Upper lobe of left lung (tissue), 6 donors: ENCODE results near the gene ERN1. TPM values are rescaled to one million over a fixed set of nuclear protein-coding genes. Genes with fewer than 3 reads are reported as not detected.
A peak's percentile ranks its signal among the peaks of the same experiment; 100 is the strongest.

Source experiments
- ATAC-seq, 2 donors: fragments of 200-7000 bp; cut with Tn5 transposase; one replicate each; pipeline ENCODE4 v1.9.1; 2022; ENCODE audit warnings: mild to moderate bottlenecking in 2 of 2, moderate library complexity in 2 of 2; ENCODE audit not compliant: low FRiP score in 2 of 2
- DNase-seq, 2 donors: peaks; one replicate each; pipeline ENCODE4 v3.0.0-alpha.2; 2019 to 2020
- H3K27ac ChIP-seq, 4 donors: fragments of 200-600 bp; sonication (generic); one replicate each; pipeline ENCODE4 v1.5.1; 2016 to 2019
- H3K27me3 ChIP-seq, 4 donors: fragments of 200-600 bp; sonication (generic); one replicate each; pipeline ENCODE4 v1.5.1; 2017 to 2019
- H3K36me3 ChIP-seq, 4 donors: fragments of 200-600 bp; sonication (generic); one replicate each; pipeline ENCODE4 v1.5.1; 2016 to 2019
- H3K4me1 ChIP-seq, 4 donors: fragments of 200-600 bp; sonication (generic); one replicate each; pipeline ENCODE4 v1.5.1; 2018 to 2019
- H3K4me3 ChIP-seq, 4 donors: fragments of 200-600 bp; sonication (generic); one replicate each; pipeline ENCODE4 v1.5.1; 2017 to 2019; ENCODE audit warnings: mild to moderate bottlenecking in 2 of 4, moderate library complexity in 1 of 4
- H3K9me3 ChIP-seq, 4 donors: fragments of 200-600 bp; sonication (generic); one replicate each; pipeline ENCODE4 v1.5.1; 2018 to 2019
- EP300 ChIP-seq, 4 donors: sonication (generic); formaldehyde crosslinking; IDR thresholded peaks; one replicate each; pipeline ENCODE4 v1.5.1; 2017; ENCODE audit warnings: antibody characterized with exemption in 4 of 4, control low read depth in 2 of 4
- POLR2A ChIP-seq, 4 donors: fragments of 450-650 bp; IDR thresholded peaks; one replicate each; pipeline ENCODE4 v1.5.1; 2016 to 2017; ENCODE audit warnings: antibody characterized with exemption in 4 of 4, mild to moderate bottlenecking in 2 of 4
- POLR2AphosphoS5 ChIP-seq, 2 donors: sonication (generic); formaldehyde crosslinking; IDR thresholded peaks; one replicate each; pipeline ENCODE4 v1.5.1; 2017; ENCODE audit warnings: antibody characterized with exemption in 2 of 2
- WGBS, 2 donors: methylation state at CpG; one replicate each; pipeline ENCODE4 v1.1.5; 2017 to 2018; 5-methylcytosine and 5-hydroxymethylcytosine counted together
- total RNA-seq, 6 donors: library from RNA; depleted of rRNA in 4 of 6; stranded (reverse); fragments of >200 nt in 4 of 6; gene quantifications; one replicate each; pipeline versions ENCODE4 v1.1.0 to v1.2.1, GENCODE V29; 2016 to 2021
- TF ChIP-seq, protein P1 (sequence below), 6 experiments: fragments of 450-650 bp in 4 of 6; fragments of 200-600 bp in 2 of 6; sonication (generic) in 2 of 6; IDR thresholded peaks; one replicate each; pipeline ENCODE4 v1.5.1; 2016 to 2019; ENCODE audit warnings: antibody characterized with exemption in 6 of 6
- donor health status: DM: no; HTN: no; CAD: no; lungs with moderate emphysema.
- donor health status: DM: no; HTN: yes; CAD: no; lungs with severe emphysema.

Gene ERN1
- total RNA-seq, 6 donors from 2014 or later = 32.8 to 65.0 (median 41.9) TPM

DNA sequence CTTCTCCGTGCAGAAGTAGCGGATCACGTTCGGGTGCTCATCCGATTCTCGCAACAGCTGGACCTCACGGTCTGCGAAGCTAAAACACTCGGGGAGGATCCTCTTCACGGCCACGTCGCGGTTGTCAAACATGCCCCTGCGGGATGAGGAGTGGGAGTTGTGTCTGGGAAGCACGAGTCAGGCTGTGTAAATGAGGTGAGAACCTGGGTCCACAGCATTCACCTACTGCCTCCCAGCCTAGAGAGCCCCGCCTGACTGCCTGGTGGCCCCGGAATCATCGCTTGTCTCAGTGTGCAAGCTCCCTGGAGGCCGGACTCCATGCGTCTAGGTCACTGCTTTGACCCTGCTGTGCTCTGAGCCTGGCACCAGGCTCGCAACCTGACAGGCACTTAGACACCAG, 75.6 kb downstream of the ERN1 start:
- ATAC-seq (peak in 1 of 2 donors; percentile 23), DNase-seq (peak; percentile 16 to 51)
- Histone ChIP-seq H3K27ac (no peak overlapping the region), H3K9me3 (no peaks in the 10 kb centered on the region), H3K4me1 (no peaks in the 10 kb centered on the region), H3K36me3 (peaks cover 39 to 98% (median 80%) of the 10 kb centered on the region in 4 donors), H3K4me3 (no peak overlapping the region), H3K27me3 (no peaks in the 10 kb centered on the region)
- TF ChIP-seq EP300 (IDR thresholded peaks at IDR 0.05) = no peak
- no peak for TF ChIP-seq POLR2A (IDR thresholded peaks at IDR 0.05)
- TF ChIP-seq, protein P1, sequence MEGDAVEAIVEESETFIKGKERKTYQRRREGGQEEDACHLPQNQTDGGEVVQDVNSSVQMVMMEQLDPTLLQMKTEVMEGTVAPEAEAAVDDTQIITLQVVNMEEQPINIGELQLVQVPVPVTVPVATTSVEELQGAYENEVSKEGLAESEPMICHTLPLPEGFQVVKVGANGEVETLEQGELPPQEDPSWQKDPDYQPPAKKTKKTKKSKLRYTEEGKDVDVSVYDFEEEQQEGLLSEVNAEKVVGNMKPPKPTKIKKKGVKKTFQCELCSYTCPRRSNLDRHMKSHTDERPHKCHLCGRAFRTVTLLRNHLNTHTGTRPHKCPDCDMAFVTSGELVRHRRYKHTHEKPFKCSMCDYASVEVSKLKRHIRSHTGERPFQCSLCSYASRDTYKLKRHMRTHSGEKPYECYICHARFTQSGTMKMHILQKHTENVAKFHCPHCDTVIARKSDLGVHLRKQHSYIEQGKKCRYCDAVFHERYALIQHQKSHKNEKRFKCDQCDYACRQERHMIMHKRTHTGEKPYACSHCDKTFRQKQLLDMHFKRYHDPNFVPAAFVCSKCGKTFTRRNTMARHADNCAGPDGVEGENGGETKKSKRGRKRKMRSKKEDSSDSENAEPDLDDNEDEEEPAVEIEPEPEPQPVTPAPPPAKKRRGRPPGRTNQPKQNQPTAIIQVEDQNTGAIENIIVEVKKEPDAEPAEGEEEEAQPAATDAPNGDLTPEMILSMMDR (IDR thresholded peaks at IDR 0.05) = no peak
- no peak for TF ChIP-seq POLR2AphosphoS5 (IDR thresholded peaks at IDR 0.05)
- WGBS, 2 donors = 92 to 94% methylated on average over 15 to 21 of the region's 21 CpGs

DNA sequence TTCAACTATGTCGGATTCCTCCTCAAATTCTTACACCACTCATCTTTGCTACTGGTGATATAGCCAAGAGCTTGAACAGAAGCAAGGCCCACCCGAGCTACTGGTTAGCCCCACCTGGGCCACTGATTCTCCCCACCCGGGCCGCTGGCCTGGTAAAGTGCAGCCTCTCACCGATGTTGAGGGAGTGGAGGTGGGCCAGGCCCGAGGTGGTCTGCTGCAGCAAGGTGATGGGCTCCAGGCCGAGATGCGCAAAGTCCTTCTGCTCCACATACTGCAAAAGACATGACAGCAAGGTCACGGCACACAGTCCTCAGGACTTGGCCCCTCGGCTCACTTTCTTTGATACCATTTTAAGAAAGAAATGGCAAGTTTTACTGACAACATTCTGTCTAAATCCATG, 76.8 kb downstream of the ERN1 start:
- DNase-seq (no peak), ATAC-seq (no peak)
- no peak overlapping the region for H3K4me3 ChIP-seq
- H3K4me1 ChIP-seq = no peaks in the 10 kb centered on the region
- H3K9me3 ChIP-seq = no peaks in the 10 kb centered on the region
- H3K27me3 ChIP-seq = no peaks in the 10 kb centered on the region
- 95 to 96% methylated on average over 10 of the region's 10 CpGs for WGBS, 2 donors
- peaks cover 47 to 98% (median 86%) of the 10 kb centered on the region in 4 donors for H3K36me3 ChIP-seq
- TF ChIP-seq POLR2AphosphoS5 (IDR thresholded peaks at IDR 0.05) = no peak
- no peak for TF ChIP-seq POLR2A (IDR thresholded peaks at IDR 0.05)
- H3K27ac ChIP-seq = no peak overlapping the region

DNA sequence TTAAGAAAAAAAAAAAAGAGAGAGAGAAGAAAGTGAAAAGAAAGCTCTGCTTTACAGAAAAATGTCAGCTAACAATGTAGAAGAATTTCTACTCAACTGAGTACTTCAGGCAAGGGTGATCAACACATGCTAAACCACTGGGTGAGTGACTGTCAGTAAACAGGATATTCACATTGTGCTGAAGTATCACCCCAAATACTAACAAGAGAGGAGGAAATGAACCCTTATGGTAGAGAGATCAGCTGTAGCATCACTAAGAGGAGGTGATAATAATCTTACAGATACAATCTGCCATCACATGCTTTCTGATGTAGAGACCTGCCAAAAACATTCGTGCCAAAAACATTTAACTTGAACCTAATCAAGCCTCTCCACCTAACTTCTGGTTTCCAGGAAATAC, 78.8 kb downstream of the ERN1 start:
- 28 to 38% methylated on average over 1 of the region's 1 CpG for WGBS, 2 donors

DNA sequence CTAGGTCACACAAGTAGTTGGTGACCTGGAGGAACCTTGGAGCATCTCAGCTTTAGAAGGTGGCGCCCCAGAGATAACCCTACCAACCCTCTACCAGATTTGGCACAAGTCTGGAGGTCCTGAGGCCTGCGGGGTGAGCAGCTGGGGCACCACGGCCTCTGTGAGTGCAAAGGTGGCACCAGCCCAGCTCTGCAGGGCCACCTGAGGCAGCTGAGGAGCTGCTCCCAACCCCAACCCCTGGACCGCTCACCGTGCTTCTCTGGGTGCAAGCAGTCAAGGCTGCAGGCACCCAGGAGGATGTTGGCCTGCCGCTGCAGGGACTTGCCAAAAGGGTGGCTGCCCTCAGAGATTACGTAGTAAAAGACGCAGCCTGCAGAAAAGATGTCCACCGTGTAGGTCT, 81.1 kb downstream of the ERN1 start:
- WGBS, 2 donors = 98 to 100% methylated on average over 8 to 9 of the region's 9 CpGs
- no peaks in the 10 kb centered on the region for H3K4me1 ChIP-seq
- peaks cover 67 to 100% (median 91%) of the 10 kb centered on the region in 4 donors for H3K36me3 ChIP-seq
- DNase-seq (peak in 1 of 2 donors; percentile 56), ATAC-seq (no peak)
- no peak overlapping the region for H3K4me3 ChIP-seq
- H3K9me3 ChIP-seq = no peaks in the 10 kb centered on the region
- TF ChIP-seq POLR2AphosphoS5 (IDR thresholded peaks at IDR 0.05) (no peak), EP300 (IDR thresholded peaks at IDR 0.05) (no peak), POLR2A (IDR thresholded peaks at IDR 0.05) (no peak)
- TF ChIP-seq, protein P1 (IDR thresholded peaks at IDR 0.05) = no peak
- no peak overlapping the region for H3K27ac ChIP-seq
- H3K27me3 ChIP-seq = no peaks in the 10 kb centered on the region

More for the DNA sequence above, 78.8 kb downstream of the ERN1 start:
- Histone ChIP-seq H3K4me1 (no peaks in the 10 kb centered on the region), H3K27me3 (no peaks in the 10 kb centered on the region), H3K4me3 (no peak overlapping the region), H3K9me3 (no peaks in the 10 kb centered on the region), H3K36me3 (peaks cover 48 to 100% (median 91%) of the 10 kb centered on the region in 4 donors), H3K27ac (no peak overlapping the region)
- ATAC-seq (no peak), DNase-seq (no peak)
- TF ChIP-seq POLR2A (IDR thresholded peaks at IDR 0.05) (no peak), EP300 (IDR thresholded peaks at IDR 0.05) (no peak), POLR2AphosphoS5 (IDR thresholded peaks at IDR 0.05) (no peak)
- TF ChIP-seq, protein P1 (IDR thresholded peaks at IDR 0.05) = no peak

DNA sequence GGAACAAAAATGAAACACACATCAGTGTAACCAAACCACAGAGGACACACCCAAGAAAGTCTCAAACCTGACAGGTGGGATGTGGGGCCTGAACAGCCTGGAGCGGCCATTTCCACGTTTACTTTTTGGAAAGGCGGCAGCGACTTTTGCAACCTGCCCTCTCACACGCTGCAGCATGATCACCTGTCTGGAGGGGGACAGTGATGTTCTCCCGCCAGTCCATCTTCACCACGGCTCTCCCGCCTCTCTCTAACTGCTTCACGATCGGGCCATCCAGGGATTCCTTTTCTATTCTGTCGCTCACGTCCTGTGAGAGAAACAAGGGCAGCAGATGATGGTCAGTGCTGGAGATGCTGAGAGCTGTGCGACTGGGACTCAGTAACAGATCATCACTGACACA, 84.8 kb downstream of the ERN1 start:
- H3K36me3 ChIP-seq = peaks cover 48 to 92% (median 81%) of the 10 kb centered on the region in 4 donors

More for the DNA sequence above, 84.8 kb downstream of the ERN1 start:
- DNase-seq = no peak
- no peaks in the 10 kb centered on the region for H3K27me3 ChIP-seq
- 89 to 91% methylated on average over 13 of the region's 13 CpGs for WGBS, 2 donors
- TF ChIP-seq, protein P1 (IDR thresholded peaks at IDR 0.05) = no peak
- no peak for TF ChIP-seq POLR2A (IDR thresholded peaks at IDR 0.05)
- TF ChIP-seq EP300 (IDR thresholded peaks at IDR 0.05) = no peak
- TF ChIP-seq POLR2AphosphoS5 (IDR thresholded peaks at IDR 0.05) = no peak
- H3K27ac ChIP-seq = no peak overlapping the region
- no peak for ATAC-seq
- no peak overlapping the region for H3K4me3 ChIP-seq
- no peaks in the 10 kb centered on the region for H3K9me3 ChIP-seq
- H3K4me1 ChIP-seq = no peaks in the 10 kb centered on the region
